H9 (cell line): ENCODE data around the gene TESK1. TPM values are rescaled to one million over a fixed set of nuclear protein-coding genes. Genes with fewer than 3 reads are reported as not detected.

Experiments
- DNase-seq: peaks from one replicate; pipeline ENCODE4 v3.0.0-alpha.2; 2017
- H2AFZ ChIP-seq: one replicate; pipeline ENCODE4 v1.6.1; 2013; ENCODE audit warnings: mild to moderate bottlenecking, low read length, control low read depth, moderate library complexity
- H2AK5ac ChIP-seq: 2 replicates; pipeline ENCODE4 v1.6.1; 2013; ENCODE audit warnings: low read length, control low read depth, mixed read lengths; ENCODE audit not compliant: insufficient read length
- H2BK120ac ChIP-seq: one replicate; pipeline ENCODE4 v1.6.1; 2013; ENCODE audit warnings: low read depth, mild to moderate bottlenecking, low read length, control low read depth, inconsistent platforms; ENCODE audit not compliant: poor library complexity, severe bottlenecking
- H2BK12ac ChIP-seq: 2 replicates; pipeline ENCODE4 v1.6.1; 2013; ENCODE audit warnings: low read length, control low read depth, mixed read lengths, low read depth; ENCODE audit not compliant: insufficient read length
- H2BK15ac ChIP-seq: 2 replicates; pipeline ENCODE4 v1.6.1; 2013; ENCODE audit warnings: low read depth, low read length, control low read depth
- H2BK20ac ChIP-seq: one replicate; pipeline ENCODE4 v1.6.1; 2013; ENCODE audit warnings: low read depth, mild to moderate bottlenecking, low read length, control low read depth, inconsistent platforms; ENCODE audit not compliant: poor library complexity, severe bottlenecking
- H2BK5ac ChIP-seq: 2 replicates; pipeline ENCODE4 v1.6.1; 2013; ENCODE audit warnings: low read length, control low read depth, mixed read lengths; ENCODE audit not compliant: insufficient read length
- H3K14ac ChIP-seq: 2 replicates; pipeline ENCODE4 v1.6.1; 2013; ENCODE audit warnings: low read length, control low read depth; ENCODE audit not compliant: insufficient read depth
- H3K18ac ChIP-seq: 2 replicates; pipeline ENCODE4 v1.6.1; 2013; ENCODE audit warnings: low read depth, mild to moderate bottlenecking, mixed read lengths, low read length, control low read depth; ENCODE audit not compliant: insufficient read length
- H3K23ac ChIP-seq: 2 replicates; pipeline ENCODE4 v1.6.1; 2013; ENCODE audit warnings: low read length, control low read depth, mixed read lengths, low read depth; ENCODE audit not compliant: insufficient read length
- H3K23me2 ChIP-seq: 2 replicates; pipeline ENCODE4 v1.6.1; 2013; ENCODE audit warnings: low read depth, mild to moderate bottlenecking, mixed read lengths, low read length, control low read depth; ENCODE audit not compliant: insufficient read length, poor library complexity, severe bottlenecking
- H3K27ac ChIP-seq: 2 replicates; pipeline ENCODE4 v1.5.1; 2013; ENCODE audit warnings: low read length, control low read depth, mixed read lengths, low read depth; ENCODE audit not compliant: insufficient read length
- H3K27me3 ChIP-seq: 2 replicates; pipeline ENCODE4 v1.6.1; 2013; ENCODE audit warnings: low read length, control low read depth, inconsistent platforms; ENCODE audit not compliant: insufficient read depth
- H3K4ac ChIP-seq: 2 replicates; pipeline ENCODE4 v1.6.1; 2013; ENCODE audit warnings: low read depth, mild to moderate bottlenecking, control low read depth, inconsistent platforms, low read length, moderate library complexity
- H3K4me1 ChIP-seq: 2 replicates; pipeline ENCODE4 v1.6.1; 2013; ENCODE audit warnings: low read length, control low read depth, inconsistent platforms; ENCODE audit not compliant: insufficient read depth
- H3K4me2 ChIP-seq: 2 replicates; pipeline ENCODE4 v1.6.1; 2013; ENCODE audit warnings: low read length, control low read depth, mixed read lengths; ENCODE audit not compliant: insufficient read length, insufficient read depth
- H3K56ac ChIP-seq: 2 replicates; pipeline ENCODE4 v1.6.1; 2013; ENCODE audit warnings: low read depth, mild to moderate bottlenecking, mixed read lengths, low read length, control low read depth; ENCODE audit not compliant: insufficient read length
- H3K79me1 ChIP-seq: 2 replicates; pipeline ENCODE4 v1.6.1; 2013; ENCODE audit warnings: low read depth, mild to moderate bottlenecking, moderate library complexity, low read length, control low read depth, inconsistent platforms; ENCODE audit not compliant: insufficient read depth, poor library complexity, severe bottlenecking
- H3K79me2 ChIP-seq: 2 replicates; pipeline ENCODE4 v1.6.1; 2013; ENCODE audit warnings: low read length, control low read depth, inconsistent platforms; ENCODE audit not compliant: insufficient read depth
- H3K9ac ChIP-seq: 2 replicates; pipeline ENCODE4 v1.6.1; 2013; ENCODE audit warnings: low read length, control low read depth, mixed read lengths; ENCODE audit not compliant: insufficient read length; ENCODE audit errors: extremely low read depth
- H3K9me3 ChIP-seq: one replicate; pipeline ENCODE4 v1.6.1; 2013; ENCODE audit warnings: low read depth, low read length, inconsistent platforms; ENCODE audit not compliant: control insufficient read depth
- H3T11ph ChIP-seq: one replicate; pipeline ENCODE4 v1.6.1; 2013; ENCODE audit warnings: mild to moderate bottlenecking, low read length, control low read depth, inconsistent platforms
- H4K20me1 ChIP-seq: one replicate; pipeline ENCODE4 v1.6.1; 2013; ENCODE audit not compliant: control insufficient read depth, insufficient read length, insufficient read depth
- H4K5ac ChIP-seq: 2 replicates; pipeline ENCODE4 v1.6.1; 2013; ENCODE audit warnings: low read depth, mild to moderate bottlenecking, mixed read lengths, low read length, control low read depth; ENCODE audit not compliant: insufficient read length
- H4K8ac ChIP-seq: replicated peaks from 2 replicates; pipeline ENCODE4 v1.6.1; 2013; ENCODE audit warnings: low read length, control low read depth, mixed read lengths, low read depth; ENCODE audit not compliant: insufficient read length
- H4K91ac ChIP-seq: 2 replicates; pipeline ENCODE4 v1.6.1; 2013; ENCODE audit warnings: low read depth, mild to moderate bottlenecking, moderate library complexity, mixed read lengths, low read length, control low read depth; ENCODE audit not compliant: insufficient read length
- H3K27ac Mint-ChIP-seq, 3 experiments: 2 replicates in 2 of 3; 3 replicates in 1 of 3; pipeline ENCODE4 v1.8.0; 2020 to 2021; ENCODE audit warnings: mixed read lengths in 3 of 3, mild to moderate bottlenecking in 1 of 3, moderate library complexity in 1 of 3
- H3K27me3 Mint-ChIP-seq: 2 replicates; pipeline ENCODE4 v1.8.0; 2021; ENCODE audit warnings: low read depth, mild to moderate bottlenecking, moderate library complexity, mixed read lengths
- H3K36me3 Mint-ChIP-seq, 3 experiments: 2 replicates in 2 of 3; 3 replicates in 1 of 3; pipeline ENCODE4 v1.8.0; 2020 to 2021; ENCODE audit warnings: low read depth in 3 of 3, mixed read lengths in 3 of 3; ENCODE audit not compliant: insufficient read depth in 1 of 3
- H3K4me1 Mint-ChIP-seq, 2 experiments: 2 replicates each; pipeline ENCODE4 v1.8.0; 2020; ENCODE audit warnings: mixed read lengths in 2 of 2
- H3K4me3 Mint-ChIP-seq, 2 experiments: 2 replicates in 1 of 2; 3 replicates in 1 of 2; pipeline ENCODE4 v1.8.0; 2020 to 2021; ENCODE audit warnings: mild to moderate bottlenecking in 2 of 2, mixed read lengths in 2 of 2, moderate library complexity in 1 of 2
- H3K9me3 Mint-ChIP-seq, 2 experiments: 2 replicates in 1 of 2; 3 replicates in 1 of 2; pipeline ENCODE4 v1.8.0; 2020; ENCODE audit warnings: mild to moderate bottlenecking in 2 of 2, mixed read lengths in 2 of 2, moderate library complexity in 1 of 2
- WGBS: extraction: QIAGEN DNeasy Blood & Tissue Kit; methylation state at CpG from one replicate; pipeline ENCODE4 v1.1.7; 2013; ENCODE audit warnings: missing lambda C conversion rate, low lambda C conversion rate, mixed read lengths; ENCODE audit not compliant: insufficient read length; ENCODE audit errors: extremely low coverage; 5-methylcytosine and 5-hydroxymethylcytosine counted together
- total RNA-seq: library from RNA; stranded (reverse); gene quantifications from 2 replicates; pipeline ENCODE4 v1.2.1, GENCODE V29; 2021
- TF ChIP-seq, protein P1 (sequence below): fragments of 200-600 bp; sonication (generic); conservative IDR thresholded peaks from 3 replicates; pipeline ENCODE4 v1.8.0; 2021; ENCODE audit warnings: antibody characterized with exemption, mild to moderate bottlenecking

Gene TESK1
- total RNA-seq, 1 experiment from 2014 or later = 28.6 TPM

DNA sequence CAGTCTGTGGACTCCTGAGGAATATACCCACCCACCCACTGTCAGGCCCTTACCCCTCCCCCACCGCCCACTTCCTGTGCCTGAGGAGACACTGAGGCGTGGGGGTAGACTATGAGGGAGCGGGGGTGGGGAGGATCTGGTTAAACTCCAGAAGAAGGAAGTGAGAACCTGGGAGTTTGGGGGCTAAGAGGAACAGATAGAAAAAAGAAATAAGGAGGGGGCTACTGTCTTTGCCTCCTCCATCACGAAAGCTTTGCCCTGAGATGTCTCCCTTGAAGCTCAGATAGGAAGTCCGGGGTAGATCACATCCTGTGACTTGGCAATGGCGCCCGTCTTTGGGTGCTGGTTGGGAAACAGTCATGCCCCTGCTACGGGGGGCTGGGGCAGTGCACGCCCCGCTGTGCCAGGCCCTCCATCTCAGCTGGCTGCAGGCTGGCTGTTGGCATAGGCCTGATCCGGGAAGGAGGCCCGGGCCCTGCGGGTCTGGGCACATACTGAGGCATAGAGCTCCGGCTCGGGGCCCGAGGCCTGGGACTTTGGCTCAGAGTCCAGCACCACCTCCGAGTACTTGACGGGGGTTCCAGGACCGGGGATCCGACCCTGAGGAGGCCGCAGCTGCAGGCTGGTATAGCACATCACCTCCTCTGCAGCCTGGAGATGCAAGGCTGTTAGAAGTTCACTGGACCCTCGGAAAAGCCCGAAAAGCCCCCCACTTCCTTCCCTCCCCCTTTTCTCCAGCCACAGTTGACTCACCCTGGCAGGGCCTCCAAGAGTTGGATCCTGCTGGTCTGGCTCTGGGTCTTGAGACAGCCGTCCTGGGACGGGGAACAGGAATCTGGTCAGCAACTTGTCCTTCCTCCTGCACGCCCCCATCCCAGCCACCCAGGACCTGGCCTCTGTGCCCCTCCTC is 44.6 kb downstream of the TESK1 start:
- Histone ChIP-seq H2BK20ac (no peak overlapping the region), H3K9me3 (no peaks in the 10 kb centered on the region), H3T11ph (no peak overlapping the region), H3K4ac (no peak overlapping the region), H3K56ac (no peak overlapping the region), H3K79me1 (no peaks in the 10 kb centered on the region), H2BK5ac (no peak overlapping the region), H4K8ac (no peak overlapping the region), H2BK15ac (no peak overlapping the region), H3K18ac (no peak overlapping the region), H3K4me2 (no peak overlapping the region), H3K14ac (no peak overlapping the region), H3K9ac (no peak overlapping the region), H3K27me3 (0 out of 2 replicates have a peak, but pooled peaks cover 2% of the 10 kb centered on the region), H2AFZ (no peak overlapping the region), H2BK12ac (no peak overlapping the region), H4K20me1 (no peaks in the 10 kb centered on the region), H4K5ac (no peak overlapping the region), H3K79me2 (no peaks in the 10 kb centered on the region), H3K27ac (no peak overlapping the region), H3K23ac (no peak overlapping the region), H3K4me1 (peaks cover 3% of the 10 kb centered on the region; the same call in 1 of the 2 replicates), H3K23me2 (no peaks in the 10 kb centered on the region), H2BK120ac (no peak overlapping the region), H2AK5ac (no peak overlapping the region), H4K91ac (no peak overlapping the region)
- Mint-ChIP-seq H3K27me3 (peaks cover 5% of the 10 kb centered on the region), H3K36me3 (no peaks in the 10 kb centered on the region), H3K27ac (no peak overlapping the region), H3K4me1 (peaks cover 27 to 33% of the 10 kb centered on the region in 2 experiments), H3K9me3 (no peaks in the 10 kb centered on the region), H3K4me3 (no peak overlapping the region; a peak in 1 of 5 replicates)
- no CpG with 5 or more reads among the region's 26 CpGs for WGBS
- DNase-seq = no peak
- TF ChIP-seq, protein P1, sequence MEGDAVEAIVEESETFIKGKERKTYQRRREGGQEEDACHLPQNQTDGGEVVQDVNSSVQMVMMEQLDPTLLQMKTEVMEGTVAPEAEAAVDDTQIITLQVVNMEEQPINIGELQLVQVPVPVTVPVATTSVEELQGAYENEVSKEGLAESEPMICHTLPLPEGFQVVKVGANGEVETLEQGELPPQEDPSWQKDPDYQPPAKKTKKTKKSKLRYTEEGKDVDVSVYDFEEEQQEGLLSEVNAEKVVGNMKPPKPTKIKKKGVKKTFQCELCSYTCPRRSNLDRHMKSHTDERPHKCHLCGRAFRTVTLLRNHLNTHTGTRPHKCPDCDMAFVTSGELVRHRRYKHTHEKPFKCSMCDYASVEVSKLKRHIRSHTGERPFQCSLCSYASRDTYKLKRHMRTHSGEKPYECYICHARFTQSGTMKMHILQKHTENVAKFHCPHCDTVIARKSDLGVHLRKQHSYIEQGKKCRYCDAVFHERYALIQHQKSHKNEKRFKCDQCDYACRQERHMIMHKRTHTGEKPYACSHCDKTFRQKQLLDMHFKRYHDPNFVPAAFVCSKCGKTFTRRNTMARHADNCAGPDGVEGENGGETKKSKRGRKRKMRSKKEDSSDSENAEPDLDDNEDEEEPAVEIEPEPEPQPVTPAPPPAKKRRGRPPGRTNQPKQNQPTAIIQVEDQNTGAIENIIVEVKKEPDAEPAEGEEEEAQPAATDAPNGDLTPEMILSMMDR = no peak
